ENCODE data around the gene HSPG2. TPM values are rescaled to one million over a fixed set of nuclear protein-coding genes. Genes with fewer than 3 reads are reported as not detected.

The HSPG2 gene
- total RNA-seq, 6 experiments from 2014 or later, result 275 to 430 (median 297) TPM

DNA sequence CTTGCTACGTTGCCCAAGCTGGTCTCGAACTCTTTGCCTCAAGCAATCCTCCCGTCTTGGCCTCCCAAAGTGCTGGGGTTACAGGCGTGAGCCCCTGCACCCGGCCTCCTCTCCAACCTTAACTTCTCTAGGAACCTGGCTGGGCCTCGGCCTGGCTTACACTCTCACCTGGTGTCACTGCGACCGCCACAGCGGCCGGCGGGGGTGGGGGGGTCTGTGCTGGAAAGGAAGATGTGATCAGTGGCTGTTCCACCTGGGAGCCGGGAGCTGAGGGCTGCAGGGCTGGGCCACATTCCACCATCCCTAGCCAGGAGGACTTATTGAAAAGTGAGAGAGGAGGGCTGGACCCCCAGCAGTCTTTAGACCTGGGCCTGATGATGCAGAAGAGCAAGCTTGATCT, 48.6 kb downstream of the HSPG2 start:
- H3K36me3 Mint-ChIP-seq (ENCODE audit: low read depth), result peaks cover 21% of the 10 kb centered on the region; the same call in 1 of the 2 replicates
- H3K4me1 Mint-ChIP-seq (ENCODE audit: low read depth), result no peaks in the 10 kb centered on the region
- H3K9me3 Mint-ChIP-seq, result no peaks in the 10 kb centered on the region
- TF ChIP-seq CTCF (IDR thresholded peaks at IDR 0.05), result no peak
- DNase-seq, result no peak
- no peaks in the 10 kb centered on the region; the same call in 1 of the 2 replicates for H3K27me3 Mint-ChIP-seq (ENCODE audit: insufficient read depth)
- H3K4me3 Mint-ChIP-seq, result no peak overlapping the region
- no peak overlapping the region for H3K27ac Mint-ChIP-seq

DNA sequence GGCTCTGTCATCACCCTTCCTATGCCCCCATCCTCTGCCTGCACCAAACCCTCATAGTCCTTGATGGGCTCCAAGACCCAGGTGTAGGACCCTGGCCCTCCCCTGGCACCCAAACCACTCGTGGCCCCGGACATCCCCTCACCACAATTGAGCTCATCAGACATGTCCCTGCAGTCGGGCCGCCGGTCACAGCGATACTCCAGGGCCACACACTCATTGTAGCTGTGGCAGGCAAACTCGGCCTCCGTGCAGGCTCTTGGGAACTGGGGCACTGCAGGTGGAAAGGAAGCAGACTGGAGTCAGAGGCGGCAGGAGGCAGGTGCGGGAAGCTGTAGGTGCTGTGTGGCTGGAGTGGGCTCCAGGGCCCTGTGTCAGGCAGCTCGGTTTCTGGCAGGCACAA, 49.3 kb downstream of the HSPG2 start:
- Mint-ChIP-seq H3K9me3 (no peaks in the 10 kb centered on the region), H3K4me1 (ENCODE audit: low read depth) (peaks cover 5% of the 10 kb centered on the region), H3K4me3 (no peak overlapping the region), H3K36me3 (ENCODE audit: low read depth) (peaks cover 22% of the 10 kb centered on the region; the same call in 1 of the 2 replicates), H3K27ac (no peak overlapping the region), H3K27me3 (ENCODE audit: insufficient read depth) (no peaks in the 10 kb centered on the region; the same call in 1 of the 2 replicates)
- no peak for TF ChIP-seq CTCF (IDR thresholded peaks at IDR 0.05)
- no peak for DNase-seq

DNA sequence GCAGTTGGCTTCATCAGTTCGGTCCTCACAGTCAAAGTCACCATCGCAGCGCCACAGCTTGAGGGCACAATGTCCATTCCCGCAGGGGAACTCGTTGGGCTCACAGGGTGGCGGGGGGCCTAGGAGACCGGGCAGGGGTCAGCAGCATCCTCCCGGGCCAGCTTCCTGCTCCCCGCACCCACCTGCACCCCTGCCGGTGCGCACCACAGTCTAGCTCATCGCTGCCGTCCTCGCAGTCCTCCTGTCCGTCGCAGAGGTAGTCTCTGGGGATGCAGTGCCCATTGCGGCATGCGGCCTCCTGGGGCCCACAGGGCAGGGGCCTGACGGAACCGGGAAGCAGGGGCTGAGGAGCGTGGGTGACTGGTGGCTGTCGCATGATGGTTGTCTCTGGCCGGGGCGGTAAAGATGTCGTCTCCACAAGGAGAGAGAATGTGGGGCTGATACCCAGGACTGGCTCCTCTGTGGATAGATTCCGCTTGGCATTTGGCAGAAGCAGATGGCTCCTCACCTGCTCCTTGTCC, 49.8 kb downstream of the HSPG2 start:
- Mint-ChIP-seq H3K4me1 (ENCODE audit: low read depth) (peaks cover 10% of the 10 kb centered on the region), H3K27me3 (ENCODE audit: insufficient read depth) (peaks cover under 1% of the 10 kb centered on the region; the same call in 1 of the 2 replicates), H3K27ac (no peak overlapping the region), H3K36me3 (ENCODE audit: low read depth) (peaks cover 27% of the 10 kb centered on the region; the same call in 1 of the 2 replicates), H3K4me3 (no peak overlapping the region), H3K9me3 (no peaks in the 10 kb centered on the region)
- no peak for DNase-seq
- TF ChIP-seq CTCF (IDR thresholded peaks at IDR 0.05), result no peak

GRCh38 chr1:21886486-21887215, 50.5 kb downstream of the HSPG2 start:
- H3K27me3 Mint-ChIP-seq (ENCODE audit: insufficient read depth), result peaks cover 1% of the 10 kb centered on the region; the same call in 1 of the 2 replicates
- no peak for TF ChIP-seq CTCF (IDR thresholded peaks at IDR 0.05)
- H3K4me1 Mint-ChIP-seq (ENCODE audit: low read depth), result peaks cover 11% of the 10 kb centered on the region
- peaks cover 28% of the 10 kb centered on the region; the same call in 1 of the 2 replicates for H3K36me3 Mint-ChIP-seq (ENCODE audit: low read depth)
- no peaks in the 10 kb centered on the region for H3K9me3 Mint-ChIP-seq
- no peak overlapping the region for H3K27ac Mint-ChIP-seq
- no peak overlapping the region for H3K4me3 Mint-ChIP-seq
- no peak for DNase-seq

DNA sequence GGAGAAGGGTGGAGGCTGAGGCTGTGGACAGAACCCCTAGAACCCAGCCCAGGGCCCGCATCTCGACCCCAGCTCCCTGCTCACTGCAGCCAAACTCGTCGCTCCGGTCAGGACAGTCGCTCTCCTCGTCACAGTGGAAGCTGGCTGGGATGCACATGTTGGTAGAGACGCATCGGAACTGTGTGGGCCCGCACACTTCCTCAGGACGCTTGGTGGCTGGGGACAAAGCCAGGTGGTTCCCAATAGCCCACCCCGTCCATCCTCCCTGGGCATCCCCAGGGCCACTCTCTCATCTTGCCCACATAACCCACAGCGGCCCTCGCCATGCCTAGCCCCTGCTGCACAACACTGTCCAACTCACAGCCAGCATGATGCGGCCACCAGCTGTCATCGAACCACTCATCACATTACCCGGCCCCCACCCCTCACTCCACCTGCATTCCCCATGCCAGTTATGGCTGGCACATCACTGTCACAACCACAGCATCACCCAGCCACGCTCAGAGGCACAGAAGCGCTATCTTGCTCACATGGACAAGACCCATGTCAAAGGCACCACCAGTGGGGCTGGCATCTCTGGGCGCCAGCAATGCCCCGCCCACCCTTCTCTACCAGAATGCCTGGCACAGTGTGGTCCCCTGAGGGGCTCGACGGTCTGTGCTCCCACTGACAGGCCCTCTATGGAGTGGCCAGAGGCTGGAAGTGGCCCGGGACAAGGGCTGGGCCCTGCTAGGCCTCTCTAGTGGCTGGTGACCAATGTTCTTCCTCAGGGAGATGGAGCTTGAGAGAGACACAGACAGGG, 51.7 kb downstream of the HSPG2 start:
- Mint-ChIP-seq H3K27ac (no peak overlapping the region; the same call in 1 of the 2 replicates), H3K27me3 (ENCODE audit: insufficient read depth) (peaks cover 1% of the 10 kb centered on the region; the same call in 1 of the 2 replicates), H3K4me1 (ENCODE audit: low read depth) (peaks cover 11% of the 10 kb centered on the region), H3K4me3 (no peak overlapping the region), H3K36me3 (ENCODE audit: low read depth) (peaks cover 23% of the 10 kb centered on the region; the same call in 1 of the 2 replicates), H3K9me3 (no peaks in the 10 kb centered on the region)
- TF ChIP-seq CTCF (IDR thresholded peaks at IDR 0.05), result no peak
- no peak for DNase-seq

All from HFFc6 (cell line).